HG03196 (cell line): ENCODE measurements around the gene TBXA2R.

Experiments
- ATAC-seq: cut with Tn5 transposase; IDR thresholded peaks from one replicate; pipeline ENCODE4 v1.9.1; 2021; ENCODE audit not compliant: unreplicated experiment

Gene TBXA2R

GRCh38 chr19:3620817-3621547, 14.3 kb upstream of the TBXA2R start:
- ATAC-seq = no peak

- no peak for ATAC-seq
These were observed 13.6 kb upstream of the TBXA2R start for GRCh38 chr19:3620145-3620816.

GRCh38 chr19:3619631-3620012, 12.9 kb upstream of the TBXA2R start:
- ATAC-seq = no peak

- ATAC-seq = no peak
These were observed 12.3 kb upstream of the TBXA2R start for GRCh38 chr19:3618811-3619630.

GRCh38 chr19:3618144-3618810, 11.6 kb upstream of the TBXA2R start:
- no peak for ATAC-seq

- ATAC-seq = no peak
These were observed 10.8 kb upstream of the TBXA2R start for GRCh38 chr19:3617463-3617862.

GRCh38 chr19:3615524-3616135, 9.0 kb upstream of the TBXA2R start:
- ATAC-seq = no peak

- no peak for ATAC-seq
These were observed 8.3 kb upstream of the TBXA2R start for GRCh38 chr19:3614858-3615505.

GRCh38 chr19:3613818-3614661, 7.4 kb upstream of the TBXA2R start:
- ATAC-seq = no peak

GRCh38 chr19:3612901-3613741, 6.4 kb upstream of the TBXA2R start:
- ATAC-seq = no peak

GRCh38 chr19:3612330-3612729, 5.7 kb upstream of the TBXA2R start:
- ATAC-seq = no peak

- ATAC-seq = no peak
These were observed 5.2 kb upstream of the TBXA2R start for GRCh38 chr19:3611841-3612240.

GRCh38 chr19:3610745-3611717, 4.4 kb upstream of the TBXA2R start:
- ATAC-seq = no peak

GRCh38 chr19:3609779-3610719, 3.4 kb upstream of the TBXA2R start:
- no peak for ATAC-seq

GRCh38 chr19:3608750-3609322, 2.2 kb upstream of the TBXA2R start:
- ATAC-seq = no peak

- no peak for ATAC-seq
These were observed 1.5 kb upstream of the TBXA2R start for GRCh38 chr19:3608079-3608641.
